ENCODE data around the gene CNGA1.

DNA sequence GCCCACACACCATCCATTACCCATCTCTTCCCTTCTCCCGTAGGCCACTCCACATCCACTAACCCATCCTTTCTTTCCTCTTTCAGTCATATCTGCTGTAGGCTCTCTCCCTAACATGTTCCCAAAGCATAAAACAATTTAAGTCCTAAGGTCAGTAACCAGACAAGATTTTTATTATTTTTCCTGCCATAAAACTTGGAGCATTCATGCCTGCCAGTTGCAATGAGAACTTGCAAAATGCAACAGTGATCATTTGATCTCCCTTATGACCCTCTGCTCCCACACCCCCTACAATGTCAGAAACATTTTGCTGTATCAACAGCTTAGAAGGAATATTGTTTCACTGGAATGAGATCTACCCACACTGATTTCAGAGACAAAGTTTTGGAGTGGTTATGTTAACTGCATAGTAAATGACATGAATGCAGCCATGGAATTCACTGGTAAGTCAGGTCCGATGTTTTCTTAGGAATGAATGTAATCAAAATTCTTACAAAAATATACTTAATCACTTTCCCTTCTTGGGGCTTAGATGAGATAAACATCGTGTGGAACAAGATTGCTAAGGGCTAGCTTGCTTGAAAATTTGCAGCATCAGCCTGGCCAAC, 5.8 kb upstream of the CNGA1 start:
- TF ChIP-seq, protein P1, sequence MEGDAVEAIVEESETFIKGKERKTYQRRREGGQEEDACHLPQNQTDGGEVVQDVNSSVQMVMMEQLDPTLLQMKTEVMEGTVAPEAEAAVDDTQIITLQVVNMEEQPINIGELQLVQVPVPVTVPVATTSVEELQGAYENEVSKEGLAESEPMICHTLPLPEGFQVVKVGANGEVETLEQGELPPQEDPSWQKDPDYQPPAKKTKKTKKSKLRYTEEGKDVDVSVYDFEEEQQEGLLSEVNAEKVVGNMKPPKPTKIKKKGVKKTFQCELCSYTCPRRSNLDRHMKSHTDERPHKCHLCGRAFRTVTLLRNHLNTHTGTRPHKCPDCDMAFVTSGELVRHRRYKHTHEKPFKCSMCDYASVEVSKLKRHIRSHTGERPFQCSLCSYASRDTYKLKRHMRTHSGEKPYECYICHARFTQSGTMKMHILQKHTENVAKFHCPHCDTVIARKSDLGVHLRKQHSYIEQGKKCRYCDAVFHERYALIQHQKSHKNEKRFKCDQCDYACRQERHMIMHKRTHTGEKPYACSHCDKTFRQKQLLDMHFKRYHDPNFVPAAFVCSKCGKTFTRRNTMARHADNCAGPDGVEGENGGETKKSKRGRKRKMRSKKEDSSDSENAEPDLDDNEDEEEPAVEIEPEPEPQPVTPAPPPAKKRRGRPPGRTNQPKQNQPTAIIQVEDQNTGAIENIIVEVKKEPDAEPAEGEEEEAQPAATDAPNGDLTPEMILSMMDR (IDR thresholded peaks at IDR 0.05; ENCODE audit: low read depth, low read length, missing input control), result no peak
- TF ChIP-seq GABPA (IDR thresholded peaks at IDR 0.05 in 1 of 2, conservative IDR thresholded peaks at IDR 0.05 in 1 of 2), result no peak
- TF ChIP-seq YY1 (IDR thresholded peaks at IDR 0.05), result no peak
- TF ChIP-seq, protein P2, sequence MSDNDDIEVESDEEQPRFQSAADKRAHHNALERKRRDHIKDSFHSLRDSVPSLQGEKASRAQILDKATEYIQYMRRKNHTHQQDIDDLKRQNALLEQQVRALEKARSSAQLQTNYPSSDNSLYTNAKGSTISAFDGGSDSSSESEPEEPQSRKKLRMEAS (IDR thresholded peaks at IDR 0.05), result no peak
- TF ChIP-seq, protein P3, sequence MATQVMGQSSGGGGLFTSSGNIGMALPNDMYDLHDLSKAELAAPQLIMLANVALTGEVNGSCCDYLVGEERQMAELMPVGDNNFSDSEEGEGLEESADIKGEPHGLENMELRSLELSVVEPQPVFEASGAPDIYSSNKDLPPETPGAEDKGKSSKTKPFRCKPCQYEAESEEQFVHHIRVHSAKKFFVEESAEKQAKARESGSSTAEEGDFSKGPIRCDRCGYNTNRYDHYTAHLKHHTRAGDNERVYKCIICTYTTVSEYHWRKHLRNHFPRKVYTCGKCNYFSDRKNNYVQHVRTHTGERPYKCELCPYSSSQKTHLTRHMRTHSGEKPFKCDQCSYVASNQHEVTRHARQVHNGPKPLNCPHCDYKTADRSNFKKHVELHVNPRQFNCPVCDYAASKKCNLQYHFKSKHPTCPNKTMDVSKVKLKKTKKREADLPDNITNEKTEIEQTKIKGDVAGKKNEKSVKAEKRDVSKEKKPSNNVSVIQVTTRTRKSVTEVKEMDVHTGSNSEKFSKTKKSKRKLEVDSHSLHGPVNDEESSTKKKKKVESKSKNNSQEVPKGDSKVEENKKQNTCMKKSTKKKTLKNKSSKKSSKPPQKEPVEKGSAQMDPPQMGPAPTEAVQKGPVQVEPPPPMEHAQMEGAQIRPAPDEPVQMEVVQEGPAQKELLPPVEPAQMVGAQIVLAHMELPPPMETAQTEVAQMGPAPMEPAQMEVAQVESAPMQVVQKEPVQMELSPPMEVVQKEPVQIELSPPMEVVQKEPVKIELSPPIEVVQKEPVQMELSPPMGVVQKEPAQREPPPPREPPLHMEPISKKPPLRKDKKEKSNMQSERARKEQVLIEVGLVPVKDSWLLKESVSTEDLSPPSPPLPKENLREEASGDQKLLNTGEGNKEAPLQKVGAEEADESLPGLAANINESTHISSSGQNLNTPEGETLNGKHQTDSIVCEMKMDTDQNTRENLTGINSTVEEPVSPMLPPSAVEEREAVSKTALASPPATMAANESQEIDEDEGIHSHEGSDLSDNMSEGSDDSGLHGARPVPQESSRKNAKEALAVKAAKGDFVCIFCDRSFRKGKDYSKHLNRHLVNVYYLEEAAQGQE (IDR thresholded peaks at IDR 0.05), result no peak
- no peak for TF ChIP-seq TAF1 (conservative IDR thresholded peaks at IDR 0.05)
- no peak for TF ChIP-seq FOXA2 (IDR thresholded peaks at IDR 0.05)
- TF ChIP-seq SP1 (IDR thresholded peaks at IDR 0.05), result no peak
- TF ChIP-seq RAD21 (IDR thresholded peaks at IDR 0.05), result no peak
- no peak for TF ChIP-seq JUND (IDR thresholded peaks at IDR 0.05)
- TF ChIP-seq EGR1 (IDR thresholded peaks at IDR 0.05; ENCODE audit: low read depth in 2 of 2), result no peak
- TF ChIP-seq, protein P4, sequence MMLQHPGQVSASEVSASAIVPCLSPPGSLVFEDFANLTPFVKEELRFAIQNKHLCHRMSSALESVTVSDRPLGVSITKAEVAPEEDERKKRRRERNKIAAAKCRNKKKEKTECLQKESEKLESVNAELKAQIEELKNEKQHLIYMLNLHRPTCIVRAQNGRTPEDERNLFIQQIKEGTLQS (IDR thresholded peaks at IDR 0.05), result no peak
- no peak for TF ChIP-seq HNF4A (conservative IDR thresholded peaks at IDR 0.05)

All from liver (tissue), 3 donors.